SU-DHL-6 (cell line): Measurements from ENCODE around the gene ZNHIT2.

ENCODE experiments used
- H2AFZ ChIP-seq: fragments of 200-600 bp; sonication (generic); 2 replicates; pipeline ENCODE4 v1.6.1; 2014; ENCODE audit warnings: low read depth, mild to moderate bottlenecking, moderate library complexity, mixed read lengths, antibody characterized with exemption, low read length; ENCODE audit not compliant: severe bottlenecking
- H3F3A ChIP-seq: fragments of 200-600 bp; shearing (Covaris generic); 2 replicates; pipeline ENCODE4 v1.6.0; 2016; ENCODE audit warnings: antibody characterized with exemption, mild to moderate bottlenecking; ENCODE audit not compliant: insufficient read depth
- H3K27ac ChIP-seq: fragments of 200-600 bp; sonication (generic); 2 replicates; pipeline ENCODE4 v1.5.1; 2016; ENCODE audit warnings: low read depth, mild to moderate bottlenecking, low read length, moderate library complexity, mixed read lengths
- H3K27me3 ChIP-seq: fragments of 200-600 bp; sonication (generic), shearing (Covaris generic); 2 replicates; pipeline ENCODE4 v1.6.0; 2014; ENCODE audit warnings: mild to moderate bottlenecking, low read length
- H3K36me3 ChIP-seq: fragments of 200-600 bp; sonication (generic); 2 replicates; pipeline ENCODE4 v1.6.1; 2014; ENCODE audit warnings: mild to moderate bottlenecking, low read length, mixed read lengths
- H3K4me2 ChIP-seq: fragments of 300-600, 200-600 bp; shearing (Covaris generic), sonication (generic); 2 replicates; pipeline ENCODE4 v1.6.0; 2014; ENCODE audit warnings: low read length, low read depth, mild to moderate bottlenecking; ENCODE audit not compliant: poor library complexity, severe bottlenecking
- H3K4me3 ChIP-seq: fragments of 200-600 bp; sonication (generic); 2 replicates; pipeline ENCODE4 v1.5.1; 2014; ENCODE audit warnings: antibody characterized with exemption, low read length, mild to moderate bottlenecking, mixed read lengths; ENCODE audit not compliant: insufficient read depth, poor library complexity, severe bottlenecking
- H3K79me2 ChIP-seq: fragments of 200-600 bp; sonication (generic); 2 replicates; pipeline ENCODE4 v1.6.1; 2014; ENCODE audit warnings: mild to moderate bottlenecking, low read length, moderate library complexity; ENCODE audit not compliant: insufficient read depth
- H3K9ac ChIP-seq: fragments of 200-600 bp; sonication (generic); 2 replicates; pipeline ENCODE4 v1.7.0; 2014; ENCODE audit warnings: mild to moderate bottlenecking, low read length
- H3K9me2 ChIP-seq: fragments of 200-600 bp; sonication (generic); replicated peaks from 2 replicates; pipeline ENCODE4 v1.6.1; 2014; ENCODE audit warnings: low read length; ENCODE audit not compliant: insufficient read depth
- H3K9me3 ChIP-seq: fragments of 200-600 bp; sonication (generic); 2 replicates; pipeline ENCODE4 v1.6.1; 2014; ENCODE audit warnings: low read length, mixed read lengths; ENCODE audit not compliant: insufficient read depth
- H4K20me1 ChIP-seq: fragments of 200-600 bp; sonication (generic); 2 replicates; pipeline ENCODE4 v1.6.1; 2014; ENCODE audit warnings: low read depth, mild to moderate bottlenecking, antibody characterized with exemption, low read length, moderate library complexity, mixed read lengths
- CTCF ChIP-seq: fragments of 200-600 bp; sonication (generic); IDR thresholded peaks from one replicate; pipeline ENCODE4 v1.5.1; 2017; ENCODE audit warnings: antibody characterized with exemption, mild to moderate bottlenecking, low read length, moderate library complexity; ENCODE audit not compliant: insufficient read depth, poor library complexity, severe bottlenecking
- EZH2phosphoT487 ChIP-seq: fragments of 200-600 bp; sonication (generic), shearing (Covaris generic); conservative IDR thresholded peaks from 2 replicates; pipeline ENCODE4 v1.6.1; 2018; ENCODE audit warnings: mild to moderate bottlenecking, antibody characterized with exemption, low read length, moderate library complexity, mixed read lengths

Gene ZNHIT2

GRCh38 chr11:65078151-65078550 is 39.4 kb downstream of the ZNHIT2 start:
- peak overlapping the region; percentile 16 for H3K4me2 ChIP-seq
- peaks cover 12% of the 10 kb centered on the region; the same call in 1 of the 2 replicates for H3F3A ChIP-seq
- no peak overlapping the region for H2AFZ ChIP-seq
- H3K9ac ChIP-seq: no peak overlapping the region
- H3K4me3 ChIP-seq: no peak overlapping the region
- H3K9me2 ChIP-seq: no peaks in the 10 kb centered on the region
- peaks cover 16% of the 10 kb centered on the region for H3K36me3 ChIP-seq
- no peaks in the 10 kb centered on the region for H3K27me3 ChIP-seq
- peak; percentile 54 for TF ChIP-seq CTCF
- TF ChIP-seq EZH2phosphoT487: no peak
- H3K27ac ChIP-seq: peak overlapping the region; percentile 8; the same call in 1 of the 2 replicates
- no peaks in the 10 kb centered on the region; the same call in 1 of the 2 replicates for H4K20me1 ChIP-seq
- H3K9me3 ChIP-seq: no peaks in the 10 kb centered on the region
- H3K79me2 ChIP-seq: peaks cover 53% of the 10 kb centered on the region

- Histone ChIP-seq H3K27me3 (no peaks in the 10 kb centered on the region), H2AFZ (no peak overlapping the region), H3K36me3 (peaks cover 13% of the 10 kb centered on the region), H3K9ac (no peak overlapping the region), H3K9me3 (no peaks in the 10 kb centered on the region), H3K4me2 (no peak overlapping the region), H3K27ac (no peak overlapping the region), H4K20me1 (no peaks in the 10 kb centered on the region; the same call in 1 of the 2 replicates), H3K4me3 (no peak overlapping the region), H3K9me2 (no peaks in the 10 kb centered on the region), H3F3A (peaks cover 12% of the 10 kb centered on the region; the same call in 1 of the 2 replicates), H3K79me2 (peaks cover 46% of the 10 kb centered on the region)
- TF ChIP-seq EZH2phosphoT487: no peak
- TF ChIP-seq CTCF: no peak
These were observed 40.0 kb downstream of the ZNHIT2 start for GRCh38 chr11:65077451-65077850.

DNA sequence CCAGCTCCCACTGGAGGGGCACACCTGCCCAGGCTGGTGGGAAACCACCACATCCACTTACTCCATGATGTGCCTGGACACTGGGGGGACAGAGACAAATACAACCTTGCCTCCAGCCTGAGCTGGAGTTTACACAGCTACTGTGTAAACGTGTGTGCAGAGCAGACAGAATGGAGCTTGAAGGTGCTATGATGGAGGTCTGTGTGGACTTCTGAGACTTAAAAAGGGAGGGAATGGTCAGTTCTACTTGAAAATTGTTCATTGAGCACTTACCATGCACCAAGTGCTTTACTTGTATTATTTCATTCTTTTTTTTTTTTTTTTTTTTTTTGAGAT is 44.9 kb downstream of the ZNHIT2 start:
- Histone ChIP-seq H3K27ac (no peak overlapping the region), H3K4me2 (no peak overlapping the region), H3K9me3 (no peaks in the 10 kb centered on the region), H3K36me3 (peaks cover 3% of the 10 kb centered on the region; the same call in 1 of the 2 replicates), H3K9ac (no peak overlapping the region), H3K27me3 (no peaks in the 10 kb centered on the region), H3K9me2 (no peaks in the 10 kb centered on the region), H2AFZ (no peak overlapping the region), H4K20me1 (no peaks in the 10 kb centered on the region; the same call in 1 of the 2 replicates), H3K4me3 (no peak overlapping the region), H3F3A (peaks cover 8% of the 10 kb centered on the region; the same call in 1 of the 2 replicates), H3K79me2 (peaks cover 4% of the 10 kb centered on the region; the same call in 1 of the 2 replicates)
- TF ChIP-seq EZH2phosphoT487 (no peak), CTCF (no peak)
